Panc1 (cell line): ENCODE measurements around the gene FGF23. TPM values are rescaled to one million over a fixed set of nuclear protein-coding genes. Genes with fewer than 3 reads are reported as not detected.

ENCODE experiments used
- ATAC-seq: fragments of 200-7000 bp; cut with Tn5 transposase; 2 replicates; pipeline ENCODE4 v1.9.1; 2020; ENCODE audit warnings: mild to moderate bottlenecking, moderate library complexity
- BruUV-seq: library from RNA; stranded (reverse); fragments of 400-500 nt; replicated peaks from 2 replicates; lab custom pipeline; 2021; lab: Mats Ljungman, UMichigan
- CTCF ChIA-PET: fragments of 300-600 bp; sonication (Branson Sonifier 250); formaldehyde crosslinking; loops from one replicate; lab custom pipeline; 2022; ENCODE audit warnings: antibody characterized with exemption; lab: Charles Lee
- POLR2A ChIA-PET: fragments of 300-600 bp; sonication (Branson Sonifier 250); formaldehyde crosslinking; loops from one replicate; lab custom pipeline; 2022; ENCODE audit warnings: antibody characterized with exemption; lab: Charles Lee
- DNase-seq: peaks from one replicate; pipeline ENCODE4 v3.0.0-alpha.2; 2010; ENCODE audit warnings: low read depth, low spot score
- H3K27ac ChIP-seq: 2 replicates; pipeline ENCODE4 v1.5.1; 2011; ENCODE audit warnings: mild to moderate bottlenecking, low read length, inconsistent platforms
- H3K27me3 ChIP-seq: fragments of 200-500 bp; sonication (Bioruptor generic); 2 replicates; pipeline ENCODE4 v1.6.0; 2014; ENCODE audit warnings: low read length, inconsistent platforms; ENCODE audit not compliant: control insufficient read depth, insufficient read depth
- H3K36me3 ChIP-seq: fragments of 200-500 bp; sonication (Bioruptor generic); 2 replicates; pipeline ENCODE4 v1.5.1; 2014; ENCODE audit warnings: inconsistent platforms, mild to moderate bottlenecking, low read length, moderate library complexity; ENCODE audit not compliant: control insufficient read depth, insufficient read depth
- H3K4me1 ChIP-seq: 2 replicates; pipeline ENCODE4 v1.5.1; 2011; ENCODE audit warnings: inconsistent platforms, mild to moderate bottlenecking, low read length, moderate library complexity; ENCODE audit not compliant: control insufficient read depth, insufficient read depth
- H3K4me3 ChIP-seq, 2 experiments: 2 replicates each; pipeline ENCODE4 v1.5.1; 2011 to 2012; ENCODE audit warnings: low read depth in 2 of 2, low read length in 2 of 2, mild to moderate bottlenecking in 2 of 2, inconsistent platforms in 1 of 2, moderate library complexity in 1 of 2
- H3K9me3 ChIP-seq: fragments of 200-500 bp; sonication (Bioruptor generic); 2 replicates; pipeline ENCODE4 v1.5.1; 2014; ENCODE audit warnings: low read depth, mild to moderate bottlenecking, inconsistent platforms, low read length, moderate library complexity; ENCODE audit not compliant: control insufficient read depth, insufficient read depth
- CTCF ChIP-seq: fragments of 450-650 bp; IDR thresholded peaks from 2 replicates; pipeline ENCODE4 v1.5.1; 2017; ENCODE audit warnings: mild to moderate bottlenecking
- POLR2AphosphoS5 ChIP-seq: IDR thresholded peaks from 2 replicates; pipeline ENCODE4 v1.6.1; 2012; ENCODE audit warnings: mild to moderate bottlenecking, low read depth, low read length, moderate library complexity
- REST ChIP-seq, 2 experiments: IDR thresholded peaks; 2 replicates each; pipeline ENCODE4 v1.6.1; 2011 to 2012; ENCODE audit warnings: low read depth in 2 of 2, control low read depth in 1 of 2, low read length in 1 of 2, mild to moderate bottlenecking in 1 of 2, moderate library complexity in 1 of 2; ENCODE audit not compliant: insufficient read depth in 1 of 2
- SIN3A ChIP-seq: IDR thresholded peaks from 2 replicates; pipeline ENCODE4 v1.6.1; 2012; ENCODE audit warnings: low read depth, mild to moderate bottlenecking, low read length, moderate library complexity, borderline replicate concordance; ENCODE audit not compliant: insufficient read depth
- TCF7L2 ChIP-seq: IDR thresholded peaks from 2 replicates; pipeline ENCODE4 v1.6.1; 2011; ENCODE audit warnings: mild to moderate bottlenecking, low read depth, low read length, inconsistent platforms
- in situ Hi-C: cut with HindIII; loops from 2 replicates; pipeline ENCODE4 v1.10.0; 2016; ENCODE audit warnings: low sequenced_read_pairs, low pct_unique_long_range_greater_than_20kb
- intact Hi-C: fragments of 100-400 bp; cut with micrococcal nuclease; formaldehyde crosslinking; loops from one replicate; pipeline ENCODE4 v1.10.0; 2022; ENCODE audit not compliant: unreplicated experiment
- total RNA-seq: library from RNA; stranded (reverse); gene quantifications from one replicate; pipeline ENCODE4 v1.2.1, GENCODE V29; 2021; ENCODE audit not compliant: unreplicated experiment

The FGF23 gene
- total RNA-seq, 1 experiment from 2014 or later = not detected

GRCh38 chr12:4395818-4396217, 16.3 kb upstream of the FGF23 start:
- DNase-seq (no peak), ATAC-seq (no peak)
- intact Hi-C loops = no loop called here
- no peak for TF ChIP-seq SIN3A
- TF ChIP-seq CTCF = no peak
- no peak for TF ChIP-seq REST (IDR thresholded peaks at IDR 0.05; ENCODE audit: insufficient read depth in 1 of 2, low read depth in 2 of 2, low read length in 1 of 2)
- TF ChIP-seq TCF7L2 = no peak
- ChIA-PET POLR2A (no interaction called here), CTCF (no interaction called here)
- Histone ChIP-seq H3K27me3 (peaks cover 4% of the 10 kb centered on the region; the same call in 1 of the 2 replicates), H3K36me3 (no peaks in the 10 kb centered on the region), H3K4me3 (no peak overlapping the region), H3K9me3 (no peaks in the 10 kb centered on the region), H3K27ac (no peak overlapping the region), H3K4me1 (no peaks in the 10 kb centered on the region)
- in situ Hi-C loops = no loop called here
- BruUV-seq = no TSS peak

- in situ Hi-C loops (no loop called here), intact Hi-C loops (no loop called here)
- no TSS peak for BruUV-seq
- DNase-seq (no peak), ATAC-seq (no peak)
- H3K36me3 ChIP-seq = no peaks in the 10 kb centered on the region
- H3K4me3 ChIP-seq = no peak overlapping the region
- no peaks in the 10 kb centered on the region for H3K9me3 ChIP-seq
- ChIA-PET CTCF (no interaction called here), POLR2A (no interaction called here)
- no peaks in the 10 kb centered on the region for H3K4me1 ChIP-seq
- TF ChIP-seq REST (IDR thresholded peaks at IDR 0.05; ENCODE audit: insufficient read depth in 1 of 2, low read depth in 2 of 2, low read length in 1 of 2) (no peak), POLR2AphosphoS5 (no peak), TCF7L2 (no peak), SIN3A (no peak), CTCF (no peak)
- peaks cover 2% of the 10 kb centered on the region; the same call in 1 of the 2 replicates for H3K27me3 ChIP-seq
- no peak overlapping the region for H3K27ac ChIP-seq
Measured at GRCh38 chr12:4393211-4393610, 13.7 kb upstream of the FGF23 start.
